GM23338 (cell line): ENCODE results near the gene ITGA1. TPM values are rescaled to one million over a fixed set of nuclear protein-coding genes. Genes with fewer than 3 reads are reported as not detected.

Experiments
- ATAC-seq: fragments of 200-7000 bp; cut with Tn5 transposase; 3 replicates; pipeline ENCODE4 v1.9.1; 2020
- DNase-seq: peaks from one replicate; pipeline ENCODE4 v3.0.0-alpha.2; 2015; ENCODE audit warnings: low spot score
- H2AFZ ChIP-seq: fragments of 200-600 bp; sonication (generic); 2 replicates; pipeline ENCODE4 v1.8.0; 2016; ENCODE audit warnings: antibody characterized with exemption, mild to moderate bottlenecking, moderate library complexity
- H3F3A ChIP-seq: fragments of 200-600 bp; sonication (generic); replicated peaks from 2 replicates; pipeline ENCODE4 v1.8.0; 2017; ENCODE audit warnings: antibody characterized with exemption, mixed run types, low read depth
- H3K27ac ChIP-seq: fragments of 200-600 bp; sonication (generic); 2 replicates; pipeline ENCODE4 v1.6.1; 2016; ENCODE audit warnings: low read depth
- H3K27me3 ChIP-seq: fragments of 200-600 bp; sonication (generic); 2 replicates; pipeline ENCODE4 v1.8.0; 2016; ENCODE audit warnings: mild to moderate bottlenecking, mixed run types, moderate library complexity; ENCODE audit not compliant: insufficient read depth
- H3K36me3 ChIP-seq: fragments of 200-600 bp; sonication (generic); 2 replicates; pipeline ENCODE4 v1.8.0; 2016; ENCODE audit warnings: mild to moderate bottlenecking; ENCODE audit not compliant: insufficient read depth
- H3K4me1 ChIP-seq: fragments of 200-600 bp; sonication (generic); 2 replicates; pipeline ENCODE4 v1.8.0; 2016; ENCODE audit warnings: mild to moderate bottlenecking, moderate library complexity; ENCODE audit not compliant: insufficient read depth
- H3K4me2 ChIP-seq: fragments of 200-600 bp; sonication (generic); 2 replicates; pipeline ENCODE4 v1.7.1; 2017; ENCODE audit warnings: mixed run types
- H3K4me3 ChIP-seq: fragments of 200-600 bp; sonication (generic); 2 replicates; pipeline ENCODE4 v1.6.1; 2016; ENCODE audit warnings: mixed run types
- H3K79me2 ChIP-seq: fragments of 200-600 bp; sonication (generic); replicated peaks from 2 replicates; pipeline ENCODE4 v1.8.0; 2017; ENCODE audit warnings: mild to moderate bottlenecking; ENCODE audit not compliant: insufficient read depth
- H3K9me2 ChIP-seq: fragments of 200-600 bp; sonication (generic); 2 replicates; pipeline ENCODE4 v1.8.0; 2017; ENCODE audit not compliant: insufficient read depth
- H4K20me1 ChIP-seq: fragments of 200-600 bp; sonication (generic); replicated peaks from 2 replicates; pipeline ENCODE4 v1.8.0; 2017; ENCODE audit warnings: mild to moderate bottlenecking; ENCODE audit not compliant: insufficient read depth
- H3K27ac Mint-ChIP-seq: 2 replicates; pipeline ENCODE4 v1.8.0; 2020; ENCODE audit warnings: inconsistent platforms, mild to moderate bottlenecking, moderate library complexity, mixed read lengths
- H3K27me3 Mint-ChIP-seq: 3 replicates; pipeline ENCODE4 v1.8.0; 2022; ENCODE audit warnings: low read depth, mild to moderate bottlenecking, moderate library complexity, mixed read lengths, inconsistent platforms; ENCODE audit not compliant: insufficient read depth, poor library complexity
- H3K36me3 Mint-ChIP-seq: 3 replicates; pipeline ENCODE4 v1.8.0; 2021; ENCODE audit warnings: low read depth, mild to moderate bottlenecking, inconsistent platforms, moderate library complexity, mixed read lengths
- H3K4me1 Mint-ChIP-seq: 3 replicates; pipeline ENCODE4 v1.8.0; 2020; ENCODE audit warnings: mild to moderate bottlenecking, inconsistent platforms, mixed read lengths
- H3K4me3 Mint-ChIP-seq: 3 replicates; pipeline ENCODE4 v1.8.0; 2021; ENCODE audit warnings: moderate library complexity, mild to moderate bottlenecking, inconsistent platforms, mixed read lengths
- H3K9me3 Mint-ChIP-seq: 3 replicates; pipeline ENCODE4 v1.8.0; 2020; ENCODE audit warnings: moderate library complexity, mild to moderate bottlenecking, inconsistent platforms, mixed read lengths
- CTCF ChIP-seq, 2 experiments: fragments of 200-600 bp in 1 of 2; sonication (generic) in 1 of 2; conservative IDR thresholded peaks; 2 replicates each; pipeline versions ENCODE4 v1.5.1 to v1.6.1; 2016 to 2017; ENCODE audit warnings: antibody characterized with exemption in 2 of 2, low read depth in 2 of 2, mild to moderate bottlenecking in 2 of 2, moderate library complexity in 1 of 2
- EZH2phosphoT487 ChIP-seq: fragments of 200-600 bp; sonication (generic); IDR thresholded peaks from one replicate; pipeline ENCODE4 v1.8.1; 2018; ENCODE audit warnings: antibody characterized with exemption; ENCODE audit not compliant: unreplicated experiment
- ZNF114 ChIP-seq: fragments of 250-450 bp; sonication (Bioruptor Pico); IDR thresholded peaks from 2 replicates; pipeline ENCODE4 v1.5.0; 2020; ENCODE audit warnings: mild to moderate bottlenecking, moderate library complexity
- ZNF331 ChIP-seq: fragments of 250-450 bp; sonication (Bioruptor Pico); IDR thresholded peaks from 2 replicates; pipeline ENCODE4 v1.5.0; 2020; ENCODE audit warnings: low read depth, mild to moderate bottlenecking, moderate library complexity
- ZNF462 ChIP-seq: fragments of 250-450 bp; sonication (Bioruptor Pico); IDR thresholded peaks from 2 replicates; pipeline ENCODE4 v1.5.0; 2020; ENCODE audit warnings: mild to moderate bottlenecking, moderate library complexity
- polyA plus RNA-seq: library from polyadenylated mRNA; unstranded; fragments of >200 nt; fragmentation: Nextera tagmentation; extraction: Ambion mirVana; gene quantifications from 2 replicates; pipeline ENCODE4 v1.2.1, GENCODE V29; 2016
- total RNA-seq: library from RNA; depleted of rRNA; stranded (reverse); fragments of >200 nt; shearing (Covaris generic); gene quantifications from 2 replicates; pipeline ENCODE4 v1.2.3, GENCODE V29; 2014
- TF ChIP-seq, protein P1 (sequence below): IDR thresholded peaks from 2 replicates; pipeline ENCODE4 v1.6.1; 2016; ENCODE audit warnings: antibody characterized with exemption

Gene ITGA1
- total and polyA plus RNA-seq, 2 experiments from 2014 or later: 1.8 to 4.9 TPM

- Histone ChIP-seq H3K4me3 (no peak overlapping the region), H3K27ac (no peak overlapping the region), H3K9me2 (no peaks in the 10 kb centered on the region), H3K79me2 (no peaks in the 10 kb centered on the region), H3K4me1 (no peaks in the 10 kb centered on the region), H2AFZ (no peak overlapping the region), H3F3A (no peaks in the 10 kb centered on the region), H3K4me2 (no peak overlapping the region), H3K27me3 (no peaks in the 10 kb centered on the region), H4K20me1 (no peaks in the 10 kb centered on the region), H3K36me3 (no peaks in the 10 kb centered on the region)
- Mint-ChIP-seq H3K36me3 (no peaks in the 10 kb centered on the region), H3K4me1 (no peaks in the 10 kb centered on the region), H3K27me3 (no peaks in the 10 kb centered on the region), H3K4me3 (no peak overlapping the region), H3K9me3 (no peaks in the 10 kb centered on the region), H3K27ac (no peak overlapping the region)
- ATAC-seq: peak; percentile 95
- peak; percentile 79 for DNase-seq
- TF ChIP-seq ZNF114 (CRISPR knock-in tag) (no peak), CTCF (conservative IDR thresholded peaks at IDR 0.05; ENCODE audit: low read depth in 2 of 2) (peak; percentile 83 to 85)
Observed at GRCh38 chr5:52948418-52949076, 160.8 kb downstream of the ITGA1 start.

- H3F3A ChIP-seq: no peaks in the 10 kb centered on the region
- no peaks in the 10 kb centered on the region for H3K9me3 Mint-ChIP-seq
- no peak overlapping the region for H2AFZ ChIP-seq
- H3K4me1 ChIP-seq: no peaks in the 10 kb centered on the region
- no peaks in the 10 kb centered on the region for H3K27me3 ChIP-seq
- H3K4me3 ChIP-seq: no peak overlapping the region
- no peak overlapping the region for H3K27ac Mint-ChIP-seq
- H4K20me1 ChIP-seq: no peaks in the 10 kb centered on the region
- no peaks in the 10 kb centered on the region for H3K9me2 ChIP-seq
- H3K4me3 Mint-ChIP-seq: no peak overlapping the region
- ATAC-seq (no peak), DNase-seq (no peak)
- TF ChIP-seq EZH2phosphoT487 (no peak), ZNF462 (no peak), ZNF331 (CRISPR knock-in tag) (no peak)
- TF ChIP-seq, protein P1, sequence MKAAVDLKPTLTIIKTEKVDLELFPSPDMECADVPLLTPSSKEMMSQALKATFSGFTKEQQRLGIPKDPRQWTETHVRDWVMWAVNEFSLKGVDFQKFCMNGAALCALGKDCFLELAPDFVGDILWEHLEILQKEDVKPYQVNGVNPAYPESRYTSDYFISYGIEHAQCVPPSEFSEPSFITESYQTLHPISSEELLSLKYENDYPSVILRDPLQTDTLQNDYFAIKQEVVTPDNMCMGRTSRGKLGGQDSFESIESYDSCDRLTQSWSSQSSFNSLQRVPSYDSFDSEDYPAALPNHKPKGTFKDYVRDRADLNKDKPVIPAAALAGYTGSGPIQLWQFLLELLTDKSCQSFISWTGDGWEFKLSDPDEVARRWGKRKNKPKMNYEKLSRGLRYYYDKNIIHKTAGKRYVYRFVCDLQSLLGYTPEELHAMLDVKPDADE: no peak
- no peaks in the 10 kb centered on the region for H3K79me2 ChIP-seq
- no peaks in the 10 kb centered on the region for H3K27me3 Mint-ChIP-seq
- H3K4me2 ChIP-seq: no peak overlapping the region
- H3K27ac ChIP-seq: no peak overlapping the region
- peaks cover 4% of the 10 kb centered on the region; the same call in 2 of the 3 replicates for H3K4me1 Mint-ChIP-seq
- H3K36me3 ChIP-seq: no peaks in the 10 kb centered on the region
- no peaks in the 10 kb centered on the region for H3K36me3 Mint-ChIP-seq
Observed at GRCh38 chr5:52950686-52951085, 163.0 kb downstream of the ITGA1 start.
